ENCODE results near the gene TGM5.
A peak's percentile ranks its signal among the peaks of the same experiment; 100 is the strongest.

Gene TGM5

GRCh38 chr15:43196760-43197548, 69.8 kb downstream of the TGM5 start:
- no peak for DNase-seq (ENCODE audit: low spot score)

GRCh38 chr15:43194795-43195194, 71.9 kb downstream of the TGM5 start:
- DNase-seq (ENCODE audit: low spot score), result no peak

- no peak for DNase-seq (ENCODE audit: low spot score)
These were observed 73.0 kb downstream of the TGM5 start for GRCh38 chr15:43193710-43194109.

GRCh38 chr15:43190178-43190577, 76.5 kb downstream of the TGM5 start:
- no peak for DNase-seq (ENCODE audit: low spot score)

- no peak for DNase-seq (ENCODE audit: low spot score)
These were observed 77.4 kb downstream of the TGM5 start for GRCh38 chr15:43189296-43189695.

GRCh38 chr15:43187544-43188155, 79.1 kb downstream of the TGM5 start:
- peak; percentile 50 for DNase-seq (ENCODE audit: low spot score)

GRCh38 chr15:43186003-43186353, 80.8 kb downstream of the TGM5 start:
- no peak for DNase-seq (ENCODE audit: low spot score)

- DNase-seq (ENCODE audit: low spot score), result peak; percentile 96
These were observed 81.3 kb downstream of the TGM5 start, which contains the start of gene CCNDBP1 for GRCh38 chr15:43185157-43186002. CCNDBP1 (plus strand) TSS chr15:43185403; CDS start chr15:43185499, 96 bp downstream.

- DNase-seq (ENCODE audit: low spot score), result no peak
These were observed 82.2 kb downstream of the TGM5 start for GRCh38 chr15:43184407-43185124.

GRCh38 chr15:43183270-43183669, 83.5 kb downstream of the TGM5 start:
- no peak for DNase-seq (ENCODE audit: low spot score)
